Thyroid gland (tissue), 4 donors: ENCODE results near the gene DGKQ.

Experiments
- POLR2A ChIP-seq, 2 donors: fragments of 450-650 bp; IDR thresholded peaks; one replicate each; pipeline ENCODE4 v1.6.1; 2017; ENCODE audit warnings: antibody characterized with exemption in 2 of 2, mild to moderate bottlenecking in 2 of 2, moderate library complexity in 1 of 2
- TF ChIP-seq, protein P1 (sequence below), 6 experiments: fragments of 200-600 bp in 3 of 6; fragments of 450-650 bp in 3 of 6; sonication (generic) in 3 of 6; IDR thresholded peaks; one replicate each; pipeline ENCODE4 v1.5.1; 2016 to 2019; ENCODE audit warnings: antibody characterized with exemption in 6 of 6, mild to moderate bottlenecking in 2 of 6, inconsistent platforms in 1 of 6, moderate library complexity in 1 of 6

GRCh38 chr4:974668-975067, 1.3 kb upstream of the DGKQ start:
- TF ChIP-seq, protein P1, sequence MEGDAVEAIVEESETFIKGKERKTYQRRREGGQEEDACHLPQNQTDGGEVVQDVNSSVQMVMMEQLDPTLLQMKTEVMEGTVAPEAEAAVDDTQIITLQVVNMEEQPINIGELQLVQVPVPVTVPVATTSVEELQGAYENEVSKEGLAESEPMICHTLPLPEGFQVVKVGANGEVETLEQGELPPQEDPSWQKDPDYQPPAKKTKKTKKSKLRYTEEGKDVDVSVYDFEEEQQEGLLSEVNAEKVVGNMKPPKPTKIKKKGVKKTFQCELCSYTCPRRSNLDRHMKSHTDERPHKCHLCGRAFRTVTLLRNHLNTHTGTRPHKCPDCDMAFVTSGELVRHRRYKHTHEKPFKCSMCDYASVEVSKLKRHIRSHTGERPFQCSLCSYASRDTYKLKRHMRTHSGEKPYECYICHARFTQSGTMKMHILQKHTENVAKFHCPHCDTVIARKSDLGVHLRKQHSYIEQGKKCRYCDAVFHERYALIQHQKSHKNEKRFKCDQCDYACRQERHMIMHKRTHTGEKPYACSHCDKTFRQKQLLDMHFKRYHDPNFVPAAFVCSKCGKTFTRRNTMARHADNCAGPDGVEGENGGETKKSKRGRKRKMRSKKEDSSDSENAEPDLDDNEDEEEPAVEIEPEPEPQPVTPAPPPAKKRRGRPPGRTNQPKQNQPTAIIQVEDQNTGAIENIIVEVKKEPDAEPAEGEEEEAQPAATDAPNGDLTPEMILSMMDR (IDR thresholded peaks at IDR 0.05) = no peak
- no peak for TF ChIP-seq POLR2A (IDR thresholded peaks at IDR 0.05)
